Neural progenitor cell (in vitro differentiated cells): ENCODE results near the gene CDC42EP5.
"Not testable (repeated sequence)": the region's sequence is repeated elsewhere in the genome, so short reads cannot be mapped to it uniquely, and the experiment has no call there.

Experiments used
- EZH2 ChIP-seq: fragments of 200-600 bp; sonication (generic); IDR thresholded peaks from 2 replicates; pipeline ENCODE4 v1.6.1; 2017; ENCODE audit warnings: antibody characterized with exemption, mild to moderate bottlenecking, moderate library complexity
- EZH2phosphoT487 ChIP-seq: fragments of 200-600 bp; sonication (generic); IDR thresholded peaks from 2 replicates; pipeline ENCODE4 v1.6.1; 2017; ENCODE audit warnings: antibody characterized with exemption
- TF ChIP-seq, protein P1 (sequence below): fragments of 200-600 bp; sonication (generic); IDR thresholded peaks from 2 replicates; pipeline ENCODE4 v1.5.1; 2017; ENCODE audit warnings: antibody characterized with exemption, mild to moderate bottlenecking

DNA sequence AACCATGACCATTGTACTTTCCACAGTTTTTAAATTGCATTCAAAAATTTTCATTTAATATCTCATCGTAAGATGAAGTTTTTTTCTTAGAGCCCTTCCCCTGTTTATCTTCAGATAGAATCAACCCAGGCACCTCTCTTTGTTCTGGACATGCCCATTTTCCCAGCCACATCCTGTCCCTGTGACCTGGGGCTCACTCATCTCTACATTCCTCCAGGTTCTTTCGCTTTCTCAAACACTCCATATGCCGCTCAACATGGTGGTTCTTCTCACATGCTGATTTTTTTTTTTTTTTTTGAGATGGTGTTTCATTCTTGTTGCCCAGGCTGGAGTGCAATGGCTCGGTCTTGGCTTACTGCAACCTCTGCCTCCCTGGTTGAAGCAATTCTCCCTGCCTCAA, 32.4 kb upstream of the CDC42EP5 start:
- TF ChIP-seq, protein P1, sequence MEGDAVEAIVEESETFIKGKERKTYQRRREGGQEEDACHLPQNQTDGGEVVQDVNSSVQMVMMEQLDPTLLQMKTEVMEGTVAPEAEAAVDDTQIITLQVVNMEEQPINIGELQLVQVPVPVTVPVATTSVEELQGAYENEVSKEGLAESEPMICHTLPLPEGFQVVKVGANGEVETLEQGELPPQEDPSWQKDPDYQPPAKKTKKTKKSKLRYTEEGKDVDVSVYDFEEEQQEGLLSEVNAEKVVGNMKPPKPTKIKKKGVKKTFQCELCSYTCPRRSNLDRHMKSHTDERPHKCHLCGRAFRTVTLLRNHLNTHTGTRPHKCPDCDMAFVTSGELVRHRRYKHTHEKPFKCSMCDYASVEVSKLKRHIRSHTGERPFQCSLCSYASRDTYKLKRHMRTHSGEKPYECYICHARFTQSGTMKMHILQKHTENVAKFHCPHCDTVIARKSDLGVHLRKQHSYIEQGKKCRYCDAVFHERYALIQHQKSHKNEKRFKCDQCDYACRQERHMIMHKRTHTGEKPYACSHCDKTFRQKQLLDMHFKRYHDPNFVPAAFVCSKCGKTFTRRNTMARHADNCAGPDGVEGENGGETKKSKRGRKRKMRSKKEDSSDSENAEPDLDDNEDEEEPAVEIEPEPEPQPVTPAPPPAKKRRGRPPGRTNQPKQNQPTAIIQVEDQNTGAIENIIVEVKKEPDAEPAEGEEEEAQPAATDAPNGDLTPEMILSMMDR, result not testable (repeated sequence)
- TF ChIP-seq EZH2, EZH2phosphoT487: not testable (repeated sequence)
